Stimulated activated CD8-positive, alpha-beta memory T cell treated with anti-CD3 and anti-CD28 coated beads, Interleukin-12 subunit alpha, Interleukin-12 subunit beta, amount 100 ng/mL, for 24 hours (primary cell): Measurements from ENCODE around the gene LMO2.
A peak's percentile ranks its signal among the peaks of the same experiment; 100 is the strongest.
"Not testable (repeated sequence)": the region's sequence is repeated elsewhere in the genome, so short reads cannot be mapped to it uniquely, and the experiment has no call there.

Experiments used
- DNase-seq: peaks from one replicate; pipeline ENCODE4 v3.0.0-alpha.2; 2020; ENCODE audit errors: extremely low read depth

LMO2 gene

GRCh38 chr11:33891714-33892327 lies at the start of gene LMO2:
Gene LMO2, minus strand, starts transcription at chr11:33892076. Its CDS starts 22,360 bp downstream, at chr11:33869716.
- DNase-seq, result no peak

DNA sequence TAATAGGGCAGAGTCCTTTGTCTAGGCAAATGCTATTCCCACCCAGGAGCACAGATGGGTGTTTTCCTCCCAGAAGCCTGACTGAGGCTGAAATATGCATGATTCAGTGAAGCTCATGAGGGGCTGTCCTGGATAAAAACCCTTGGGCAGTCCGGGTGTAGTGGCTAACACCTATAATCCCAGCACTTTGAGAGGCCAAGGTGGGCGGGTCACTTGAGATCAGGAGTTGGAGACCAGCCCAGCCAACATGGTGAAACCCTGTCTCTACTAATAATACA lies 48.6 kb upstream of the LMO2 start:
- DNase-seq, result no peak

DNA sequence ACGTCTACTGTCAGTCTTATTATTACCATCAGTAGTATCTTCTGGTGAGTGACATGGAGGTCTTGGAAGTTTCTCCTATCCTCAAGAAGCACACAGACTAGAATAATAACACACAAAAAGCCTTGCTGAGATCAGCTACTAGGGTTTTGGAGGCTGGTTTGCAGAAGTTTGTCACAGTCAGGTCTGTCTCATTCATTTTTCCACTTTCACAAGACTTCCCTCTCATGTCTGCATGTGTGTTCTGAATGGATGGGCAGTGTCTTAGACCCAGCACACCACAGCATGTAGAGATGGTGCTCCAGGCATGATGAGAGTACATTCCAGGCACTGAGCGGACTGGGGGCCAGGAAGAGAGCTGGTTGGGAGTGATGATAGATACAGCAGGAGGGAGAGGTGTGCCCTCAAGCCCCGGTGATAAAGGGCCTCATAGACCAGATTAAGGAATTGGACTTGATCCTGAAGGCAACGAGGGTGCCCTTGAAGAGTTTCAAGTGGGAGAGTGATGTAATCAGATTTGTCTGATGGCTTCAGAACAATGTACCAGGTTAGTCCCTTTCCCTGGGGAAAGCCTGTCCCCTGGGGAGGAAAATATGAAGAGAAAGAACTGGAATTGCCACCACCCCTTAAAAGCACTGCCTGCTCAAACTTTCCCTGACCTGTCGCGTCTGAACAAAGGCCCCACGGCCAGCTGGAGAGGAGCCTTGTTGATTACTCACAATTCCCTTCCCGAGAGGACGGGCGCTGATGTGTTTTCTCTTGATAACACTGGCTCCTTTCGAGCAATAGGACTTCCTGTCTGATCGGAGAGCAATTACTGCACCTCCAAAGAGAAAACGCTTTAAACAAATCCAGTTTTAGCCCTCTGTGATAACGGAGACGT lies 45.1 kb upstream of the LMO2 start:
- no peak for DNase-seq

DNA sequence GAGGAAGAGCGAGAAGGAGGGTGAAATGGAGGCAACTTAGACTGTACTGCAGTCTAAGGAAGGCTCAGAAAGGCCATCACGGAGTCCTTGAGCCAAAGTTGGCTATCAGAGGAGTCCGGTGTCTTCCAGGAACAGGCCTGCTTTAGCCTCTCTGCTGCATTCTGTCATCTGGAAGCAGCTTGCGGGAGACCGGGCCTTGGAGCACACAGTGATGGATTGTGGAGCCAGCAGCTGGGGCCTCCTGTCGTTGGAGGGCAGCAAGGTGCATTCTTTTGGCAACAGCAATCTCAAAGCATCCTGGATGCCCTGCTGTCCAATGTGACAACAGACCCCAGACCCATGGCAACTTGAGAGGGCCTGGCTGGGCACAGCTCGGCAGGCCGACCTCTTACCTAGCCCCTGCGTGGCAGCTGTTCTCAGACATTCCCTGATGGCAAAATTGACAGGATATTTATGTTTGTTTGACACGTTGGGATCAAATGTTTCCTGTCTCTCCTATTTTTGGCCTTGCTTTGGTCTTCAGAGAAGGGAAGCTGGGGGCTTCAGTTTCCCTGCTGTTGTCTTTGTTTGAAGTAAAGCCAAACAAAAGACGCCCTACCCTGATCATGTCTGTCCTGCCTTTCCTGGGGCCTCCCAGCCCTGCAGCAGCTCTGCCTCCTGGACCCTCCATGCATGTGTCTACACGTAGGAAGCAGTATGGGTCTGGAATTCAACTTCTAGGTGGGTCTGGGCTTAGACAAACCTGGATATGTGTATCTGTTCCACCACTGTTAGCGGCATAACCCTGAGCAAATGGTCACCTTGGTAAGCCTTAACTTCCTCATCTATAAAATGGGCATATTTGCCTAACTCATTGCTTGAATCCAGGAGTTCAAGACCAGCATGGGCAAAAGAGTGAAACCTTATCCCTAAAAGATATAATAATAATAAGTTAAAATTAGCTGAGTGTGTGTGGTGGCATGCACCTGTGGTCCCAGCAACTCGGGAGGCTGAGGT lies 43.9 kb upstream of the LMO2 start:
- no peak for DNase-seq

DNA sequence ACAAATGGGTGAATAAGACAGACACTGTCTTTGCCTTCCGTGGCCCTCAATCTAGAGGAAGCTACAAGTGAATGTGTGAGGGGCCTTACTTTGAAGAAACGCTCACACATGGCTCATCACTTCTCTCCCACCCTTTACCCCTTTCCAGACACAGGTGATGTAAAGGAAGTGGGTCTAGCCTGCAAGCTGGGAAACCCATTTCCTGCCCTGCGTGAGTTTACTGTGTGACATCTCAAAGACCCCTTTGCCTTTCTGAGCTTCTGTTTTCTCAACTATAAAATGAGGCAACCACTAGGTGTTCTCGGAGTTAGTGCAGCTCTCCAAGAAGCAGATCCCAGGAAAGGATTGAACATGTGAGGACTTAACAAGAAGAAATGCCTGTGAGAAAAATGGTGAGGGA lies 43.1 kb upstream of the LMO2 start:
- DNase-seq, result no peak

- DNase-seq, result no peak
Observed at GRCh38 chr11:33934450-33934849, 42.6 kb upstream of the LMO2 start.

GRCh38 chr11:33933602-33934001 lies 41.7 kb upstream of the LMO2 start:
- no peak for DNase-seq

- DNase-seq, result no peak
Observed at GRCh38 chr11:33932721-33933120, 40.8 kb upstream of the LMO2 start.

DNA sequence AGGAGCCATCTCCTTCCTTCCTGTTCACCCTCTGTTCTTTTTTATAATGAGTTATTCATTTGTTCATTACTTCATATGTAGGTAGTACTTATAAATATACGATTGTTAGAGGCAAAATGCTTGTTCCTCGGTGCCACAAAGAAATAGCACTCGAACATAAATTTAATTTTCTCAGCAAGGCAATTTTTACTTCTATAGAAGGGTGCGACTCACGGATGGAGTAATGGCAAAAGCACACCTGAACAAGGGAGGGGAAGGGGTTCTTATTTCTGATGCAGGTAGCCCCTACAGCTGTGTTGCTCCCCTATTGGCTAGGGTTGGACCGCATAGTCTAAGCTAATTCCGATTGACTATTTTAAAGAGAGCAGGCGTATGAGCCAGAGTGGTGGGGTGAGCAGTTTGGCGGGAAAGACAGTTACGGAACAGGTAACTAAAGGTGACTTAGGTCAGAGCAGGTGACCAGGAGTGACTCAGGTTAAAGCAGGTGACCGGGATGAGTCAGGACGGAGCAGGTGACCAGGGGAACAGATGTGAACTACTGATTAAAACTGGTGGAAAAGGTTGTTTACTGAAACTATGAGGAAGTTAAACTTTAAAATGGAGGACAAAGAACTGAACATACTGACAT lies 40.0 kb upstream of the LMO2 start:
- not testable (repeated sequence) for DNase-seq

DNA sequence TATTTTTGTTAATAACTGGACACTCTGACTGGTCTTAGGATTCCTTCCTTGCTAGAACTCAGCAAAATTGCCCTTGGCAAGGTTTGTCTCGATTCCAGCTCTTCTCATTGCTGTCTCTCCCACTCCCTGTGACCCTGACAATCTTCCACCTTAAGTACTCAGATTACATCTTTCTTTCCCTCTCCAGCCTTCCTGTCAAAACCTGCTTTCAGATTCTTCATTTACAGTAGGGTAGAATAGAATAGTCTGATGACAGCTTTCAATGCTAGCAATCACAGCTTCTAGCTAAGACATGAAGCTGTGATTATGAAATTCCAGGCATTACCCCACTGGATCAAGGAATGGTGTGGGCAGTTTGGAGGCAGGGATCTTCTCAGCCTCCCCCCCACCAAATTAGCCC lies 39.2 kb upstream of the LMO2 start:
- DNase-seq, result no peak

DNA sequence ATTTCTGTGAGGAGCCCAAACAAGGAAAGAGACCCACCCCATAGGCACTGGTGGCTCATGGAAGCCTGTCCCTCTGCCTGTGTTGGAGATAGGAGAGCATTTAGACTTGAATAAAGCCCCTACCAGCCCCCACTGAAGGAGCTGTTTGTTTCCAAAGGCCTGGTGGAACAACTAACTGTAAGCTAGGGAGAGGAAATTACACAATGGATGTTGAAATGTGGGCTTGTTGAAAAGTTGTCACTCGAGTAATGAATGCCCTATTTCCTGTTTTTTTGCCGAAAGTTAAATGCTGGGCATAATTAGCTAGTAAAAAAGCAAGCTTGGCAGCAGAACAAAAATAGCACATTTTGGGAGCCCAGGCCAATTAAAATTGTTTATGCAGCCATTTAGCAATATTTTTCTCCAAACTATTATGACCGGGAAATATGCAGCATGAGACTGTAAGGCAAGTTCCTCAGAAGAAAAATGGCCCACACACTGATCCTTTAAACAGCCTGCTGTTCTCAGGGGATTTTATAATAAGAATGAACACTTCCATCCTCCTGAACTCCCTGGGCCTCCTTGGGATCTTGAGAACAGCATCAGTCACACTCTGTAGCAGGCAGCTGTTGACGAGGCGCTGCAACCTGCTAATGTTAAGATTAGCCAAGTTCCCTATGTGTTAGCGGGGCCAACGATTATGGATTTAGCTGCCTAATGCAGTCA lies 38.6 kb upstream of the LMO2 start:
- no peak for DNase-seq

- no peak for DNase-seq
Observed at GRCh38 chr11:33928564-33928963, 36.7 kb upstream of the LMO2 start.

DNA sequence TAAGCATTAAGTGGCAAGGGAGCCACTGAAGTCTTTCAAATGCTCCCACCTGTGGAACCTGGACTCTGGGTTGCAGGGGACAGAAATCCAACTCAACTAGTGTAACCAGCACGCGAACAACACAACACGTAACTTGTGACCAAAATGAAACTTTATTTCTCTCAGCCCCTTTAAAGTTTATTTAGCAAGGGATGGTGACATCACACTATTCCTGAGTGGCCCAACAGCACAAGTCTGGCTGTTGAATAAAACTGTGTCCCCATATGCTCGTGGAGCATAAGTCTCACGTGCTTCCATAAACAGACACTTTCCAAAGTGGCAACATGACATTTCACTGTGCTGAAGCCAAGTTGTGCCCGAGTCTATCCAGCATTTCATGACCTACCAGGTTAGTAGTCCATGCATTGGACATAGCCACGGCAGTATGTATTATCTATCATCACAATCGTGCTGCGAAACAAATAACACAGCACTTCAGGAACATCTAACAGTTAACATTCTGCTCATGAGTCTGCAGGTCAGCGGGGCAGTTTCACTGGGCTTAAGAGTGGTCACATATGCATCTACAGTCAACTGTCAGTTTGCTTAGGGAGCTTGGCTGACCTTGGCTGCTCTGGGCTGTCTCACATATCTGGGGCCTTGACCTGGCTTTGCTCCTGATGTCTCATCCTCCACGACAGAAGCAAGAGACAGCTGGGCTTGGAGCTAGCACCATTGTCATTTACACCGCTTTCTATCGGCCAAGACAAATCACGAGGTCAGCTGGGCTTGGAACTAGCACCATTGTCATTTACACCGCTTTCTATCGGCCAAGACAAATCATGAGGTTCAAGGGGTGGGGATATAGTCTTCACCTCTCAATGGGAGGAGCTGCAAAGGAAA lies 35.0 kb upstream of the LMO2 start:
- no peak for DNase-seq

- no peak for DNase-seq
Observed at GRCh38 chr11:33924341-33924740, 32.5 kb upstream of the LMO2 start.

- no peak for DNase-seq
Observed at GRCh38 chr11:33923626-33924025, 31.8 kb upstream of the LMO2 start.

DNA sequence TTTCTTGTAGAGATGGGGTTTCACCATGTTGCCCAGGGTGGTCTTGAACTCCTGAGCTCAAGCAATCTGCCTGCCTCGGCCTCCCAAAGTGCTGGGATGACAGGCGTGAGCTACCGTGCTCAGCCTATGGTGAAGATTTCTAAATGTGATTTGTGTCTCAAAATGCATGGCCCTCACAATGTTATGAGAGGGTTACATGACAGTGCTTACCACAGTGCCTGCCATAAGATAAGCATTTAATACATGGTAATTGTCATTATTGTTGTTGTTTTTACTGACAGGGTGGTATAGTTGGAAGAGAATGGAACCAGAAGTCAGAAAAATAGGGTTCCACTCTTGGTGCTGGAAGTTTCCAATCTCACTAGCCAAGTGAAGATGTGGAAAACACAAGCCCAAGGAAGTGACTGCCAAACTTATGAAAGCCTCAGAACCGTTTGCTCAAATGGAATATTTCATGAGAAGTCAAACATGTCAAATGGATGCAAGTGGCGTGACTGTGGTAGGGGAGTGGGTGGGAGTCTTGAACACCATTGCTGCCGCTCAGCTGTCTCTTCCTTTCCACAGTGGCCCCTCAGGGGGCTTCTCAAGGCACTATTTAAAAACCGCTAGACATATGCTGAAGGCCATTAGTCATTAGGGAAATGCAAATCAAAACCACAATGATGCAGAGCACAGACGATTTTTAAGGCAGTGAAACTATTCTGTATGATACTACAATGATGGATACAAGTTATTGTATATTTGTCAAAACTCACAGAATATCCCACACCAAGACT lies 29.1 kb upstream of the LMO2 start:
- DNase-seq, result peak; percentile 3

DNA sequence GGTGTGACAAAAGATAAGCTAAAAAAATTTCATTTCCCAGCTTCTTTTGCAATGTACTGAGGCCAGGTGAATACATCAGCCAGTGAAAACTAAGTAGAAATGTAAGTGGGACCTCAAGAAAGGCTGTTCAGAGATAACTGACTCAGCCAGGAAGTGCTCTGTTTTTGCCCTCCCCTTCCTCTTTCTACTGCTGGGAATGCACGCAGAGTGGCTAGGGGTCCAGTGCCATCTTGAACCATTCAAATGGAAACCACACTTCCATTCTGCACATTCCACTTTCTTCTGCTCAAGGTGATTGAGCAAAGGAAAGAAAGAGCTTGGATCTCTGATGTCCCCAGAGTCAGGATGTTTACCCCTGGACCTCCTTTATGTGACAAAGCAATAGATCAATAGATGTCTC lies 27.8 kb upstream of the LMO2 start:
- no peak for DNase-seq

DNA sequence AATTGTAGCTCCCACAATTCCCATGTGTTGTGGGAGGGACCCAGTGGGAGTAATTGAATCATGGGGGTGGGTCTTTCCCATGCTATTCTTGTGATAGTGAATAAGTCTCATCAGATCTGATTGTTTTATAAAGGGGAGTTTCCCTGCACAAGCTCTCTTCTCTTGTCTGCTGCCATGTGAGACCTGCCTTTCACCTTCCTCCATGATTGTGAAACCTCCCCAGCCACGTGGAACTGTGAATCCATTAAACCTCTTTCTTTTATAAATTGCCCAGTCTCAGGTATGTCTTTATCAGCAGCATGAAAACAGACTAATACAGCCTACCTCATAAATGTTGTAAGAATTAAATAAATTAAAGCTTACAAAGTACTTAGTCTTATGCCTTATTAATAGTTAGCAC lies 25.5 kb upstream of the LMO2 start:
- not testable (repeated sequence) for DNase-seq

GRCh38 chr11:33916736-33917135 lies 24.9 kb upstream of the LMO2 start:
- no peak for DNase-seq

DNA sequence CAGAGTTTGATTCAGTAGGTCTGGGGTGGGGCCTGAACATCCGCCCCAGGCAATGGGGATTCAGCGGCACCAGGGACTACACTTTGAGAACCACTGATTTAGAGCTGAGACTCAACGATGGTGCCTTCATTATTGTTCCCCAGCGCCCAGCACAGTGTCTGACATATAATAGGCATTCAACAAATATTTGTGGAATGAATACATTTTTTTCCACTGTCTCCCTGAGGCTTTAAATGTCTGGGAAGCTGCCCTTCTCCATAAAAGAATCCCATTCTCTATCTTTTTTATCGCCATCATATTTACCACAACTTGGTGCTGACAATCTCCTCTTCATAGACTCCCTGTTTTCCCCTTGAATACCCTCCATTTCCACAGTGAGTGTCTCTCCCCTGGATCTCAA lies 23.6 kb upstream of the LMO2 start:
- no peak for DNase-seq
